Glutamatergic neuron (in vitro differentiated cells): ENCODE measurements around the gene ZNF606. TPM values are rescaled to one million over a fixed set of nuclear protein-coding genes. Genes with fewer than 3 reads are reported as not detected.

ENCODE experiments used
- DNase-seq: peaks from one replicate; pipeline ENCODE4 v3.0.0; 2022
- H3K27ac Mint-ChIP-seq: one replicate; pipeline ENCODE4 v1.8.0; 2020; ENCODE audit warnings: mild to moderate bottlenecking, mixed read lengths, inconsistent platforms; ENCODE audit not compliant: unreplicated experiment
- H3K27me3 Mint-ChIP-seq: one replicate; pipeline ENCODE4 v1.8.0; 2020; ENCODE audit warnings: mild to moderate bottlenecking, moderate library complexity, mixed read lengths, inconsistent platforms; ENCODE audit not compliant: unreplicated experiment
- H3K36me3 Mint-ChIP-seq: one replicate; pipeline ENCODE4 v1.8.0; 2020; ENCODE audit warnings: mild to moderate bottlenecking, mixed read lengths, inconsistent platforms; ENCODE audit not compliant: unreplicated experiment
- H3K4me1 Mint-ChIP-seq: one replicate; pipeline ENCODE4 v1.8.0; 2020; ENCODE audit warnings: mild to moderate bottlenecking, low read depth, mixed read lengths, inconsistent platforms; ENCODE audit not compliant: unreplicated experiment
- H3K4me3 Mint-ChIP-seq: one replicate; pipeline ENCODE4 v1.8.0; 2020; ENCODE audit warnings: mild to moderate bottlenecking, mixed read lengths, inconsistent platforms; ENCODE audit not compliant: unreplicated experiment
- H3K9me3 Mint-ChIP-seq: one replicate; pipeline ENCODE4 v1.8.0; 2020; ENCODE audit warnings: mild to moderate bottlenecking, moderate library complexity, mixed read lengths, inconsistent platforms; ENCODE audit not compliant: unreplicated experiment
- CTCF ChIP-seq: fragments of 200-600 bp; sonication (generic); IDR thresholded peaks from one replicate; pipeline ENCODE4 v1.5.0; 2021; ENCODE audit not compliant: partially characterized antibody, unreplicated experiment
- total RNA-seq: library from RNA; stranded (reverse); fragmentation: NEBNext Ultra II Directional; extraction: Animal tissue kit (Norgen Biotek cat#: 25700); gene quantifications from one replicate; pipeline ENCODE4 v1.2.1, GENCODE V29; 2021; ENCODE audit not compliant: unreplicated experiment

ZNF606 gene
- total RNA-seq, 1 donor from 2014 or later, result 58.2 TPM

- no peak overlapping the region for H3K27ac Mint-ChIP-seq
These were observed 36.1 kb upstream of the ZNF606 start for GRCh38 chr19:58038688-58039204.

GRCh38 chr19:58037927-58038687 is 35.5 kb upstream of the ZNF606 start:
- no peak for DNase-seq
- H3K4me1 Mint-ChIP-seq, result peaks cover 6% of the 10 kb centered on the region
- peaks cover 7% of the 10 kb centered on the region for H3K9me3 Mint-ChIP-seq
- peaks cover 16% of the 10 kb centered on the region for H3K36me3 Mint-ChIP-seq
- peaks cover 11% of the 10 kb centered on the region for H3K27me3 Mint-ChIP-seq
- TF ChIP-seq CTCF, result no peak
- peak overlapping the region; percentile 38 for H3K4me3 Mint-ChIP-seq
- H3K27ac Mint-ChIP-seq, result peak overlapping the region; percentile 62

More at GRCh38 chr19:58038688-58039204, 36.1 kb upstream of the ZNF606 start:
- Mint-ChIP-seq H3K36me3 (peaks cover 16% of the 10 kb centered on the region), H3K9me3 (peaks cover 11% of the 10 kb centered on the region), H3K4me3 (no peak overlapping the region), H3K4me1 (peaks cover 6% of the 10 kb centered on the region), H3K27me3 (peaks cover 13% of the 10 kb centered on the region)
- no peak for DNase-seq
- TF ChIP-seq CTCF, result no peak

- peaks cover 6% of the 10 kb centered on the region for H3K27me3 Mint-ChIP-seq
- H3K9me3 Mint-ChIP-seq, result peaks cover 8% of the 10 kb centered on the region
- peak overlapping the region; percentile 47 for H3K4me3 Mint-ChIP-seq
- peaks cover 14% of the 10 kb centered on the region for H3K36me3 Mint-ChIP-seq
- peak overlapping the region; percentile 8 for H3K27ac Mint-ChIP-seq
- no peak for DNase-seq
- peaks cover 6% of the 10 kb centered on the region for H3K4me1 Mint-ChIP-seq
- no peak for TF ChIP-seq CTCF
These were observed 33.2 kb upstream of the ZNF606 start for GRCh38 chr19:58035863-58036262.

- peaks cover 8% of the 10 kb centered on the region for H3K9me3 Mint-ChIP-seq
- no peak overlapping the region for H3K27ac Mint-ChIP-seq
- peaks cover 12% of the 10 kb centered on the region for H3K36me3 Mint-ChIP-seq
- peaks cover 9% of the 10 kb centered on the region for H3K27me3 Mint-ChIP-seq
- TF ChIP-seq CTCF, result no peak
- H3K4me3 Mint-ChIP-seq, result peak overlapping the region; percentile 68
- H3K4me1 Mint-ChIP-seq, result peaks cover 6% of the 10 kb centered on the region
- DNase-seq, result peak; percentile 47
These were observed 31.8 kb upstream of the ZNF606 start for GRCh38 chr19:58034477-58034793.

GRCh38 chr19:58033741-58034476 is 31.3 kb upstream of the ZNF606 start, which contains the start of gene ZSCAN1:
Gene ZSCAN1, plus strand, starts transcription at chr19:58034025. Its CDS starts 3,812 bp downstream, at chr19:58037837.
- Mint-ChIP-seq H3K27me3 (peaks cover 9% of the 10 kb centered on the region), H3K9me3 (peaks cover 8% of the 10 kb centered on the region), H3K27ac (peak within 1 kb of the TSS; percentile 85), H3K4me3 (peak within 1 kb of the TSS; percentile 86), H3K36me3 (peaks cover 12% of the 10 kb centered on the region), H3K4me1 (peaks cover 6% of the 10 kb centered on the region)
- no peak for TF ChIP-seq CTCF
- DNase-seq, result peak; percentile 99
